Activated CD8-positive, alpha-beta T cell treated with anti-CD3 and anti-CD28 coated beads for 36 hours (primary cell): Measurements from ENCODE around the gene CDH2. TPM values are rescaled to one million over a fixed set of nuclear protein-coding genes. Genes with fewer than 3 reads are reported as not detected.

Source experiments
- ATAC-seq: fragments of 200-7000 bp; cut with Tn5 transposase; one replicate; pipeline ENCODE4 v1.10.0; 2021; ENCODE audit warnings: mild to moderate bottlenecking, moderate library complexity
- CTCF ChIA-PET: fragments of 350-600 bp; sonication (Branson Sonifier 250); formaldehyde crosslinking; loops from one replicate; lab custom pipeline; 2021; ENCODE audit warnings: antibody characterized with exemption; lab: Charles Lee
- POLR2A ChIA-PET: fragments of 350-600 bp; sonication (Branson Sonifier 250); formaldehyde crosslinking; loops from one replicate; lab custom pipeline; 2021; ENCODE audit warnings: antibody characterized with exemption; lab: Charles Lee
- DNase-seq: peaks from one replicate; pipeline ENCODE4 v3.0.0-alpha.2; 2020
- H3K27ac Mint-ChIP-seq: one replicate; pipeline ENCODE4 v1.8.0; 2021; ENCODE audit warnings: mild to moderate bottlenecking, mixed read lengths
- H3K27me3 Mint-ChIP-seq: one replicate; pipeline ENCODE4 v1.8.0; 2021; ENCODE audit warnings: mixed read lengths
- H3K36me3 Mint-ChIP-seq: one replicate; pipeline ENCODE4 v1.8.0; 2021; ENCODE audit warnings: low read depth, mixed read lengths
- H3K4me1 Mint-ChIP-seq: one replicate; pipeline ENCODE4 v1.8.0; 2021; ENCODE audit warnings: low read depth, mixed read lengths
- H3K4me3 Mint-ChIP-seq: one replicate; pipeline ENCODE4 v1.8.0; 2021; ENCODE audit warnings: mild to moderate bottlenecking, moderate library complexity, mixed read lengths
- H3K9me3 Mint-ChIP-seq: one replicate; pipeline ENCODE4 v1.8.0; 2021; ENCODE audit warnings: mixed read lengths
- intact Hi-C: fragments of 100-400 bp; cut with micrococcal nuclease; formaldehyde crosslinking; loops from one replicate; pipeline ENCODE4 v1.10.0; 2022
- total RNA-seq, 2 experiments: library from RNA; stranded (reverse); gene quantifications; one replicate each; pipeline ENCODE4 v1.2.3, GENCODE V29; 2021
- TF ChIP-seq, protein P1 (sequence below): fragments of 200-600 bp; IDR thresholded peaks from one replicate; pipeline ENCODE4 v1.8.0; 2022; ENCODE audit warnings: antibody characterized with exemption, mild to moderate bottlenecking

CDH2 gene
- total RNA-seq, 2 experiments from 2014 or later = 0.18 TPM; not detected in 1

DNA sequence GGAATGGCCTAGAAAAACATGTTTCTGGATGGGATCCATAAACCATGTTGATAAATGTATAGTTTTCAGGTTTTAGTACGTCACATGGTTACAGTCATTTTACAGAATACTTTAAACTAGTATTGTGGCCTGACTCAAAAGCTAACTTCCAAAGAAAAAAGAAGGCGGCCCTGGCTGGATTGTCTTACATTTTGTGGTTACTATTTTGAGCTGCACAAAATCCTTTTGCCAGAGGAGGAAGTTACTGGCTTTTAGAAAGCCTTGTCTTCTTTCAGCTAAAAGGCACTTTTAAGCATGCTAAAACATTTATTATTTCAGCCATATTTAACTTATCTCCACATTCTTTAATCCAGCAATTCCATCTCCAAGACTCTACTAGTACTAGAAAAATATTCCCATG is 227.9 kb downstream of the CDH2 start:
- H3K27me3 Mint-ChIP-seq = no peaks in the 10 kb centered on the region
- POLR2A ChIA-PET = no interaction called here
- CTCF ChIA-PET = no interaction called here
- H3K36me3 Mint-ChIP-seq = no peaks in the 10 kb centered on the region
- ATAC-seq (no peak), DNase-seq (no peak)
- H3K4me3 Mint-ChIP-seq = no peak overlapping the region
- intact Hi-C loops = no loop called here
- TF ChIP-seq, protein P1, sequence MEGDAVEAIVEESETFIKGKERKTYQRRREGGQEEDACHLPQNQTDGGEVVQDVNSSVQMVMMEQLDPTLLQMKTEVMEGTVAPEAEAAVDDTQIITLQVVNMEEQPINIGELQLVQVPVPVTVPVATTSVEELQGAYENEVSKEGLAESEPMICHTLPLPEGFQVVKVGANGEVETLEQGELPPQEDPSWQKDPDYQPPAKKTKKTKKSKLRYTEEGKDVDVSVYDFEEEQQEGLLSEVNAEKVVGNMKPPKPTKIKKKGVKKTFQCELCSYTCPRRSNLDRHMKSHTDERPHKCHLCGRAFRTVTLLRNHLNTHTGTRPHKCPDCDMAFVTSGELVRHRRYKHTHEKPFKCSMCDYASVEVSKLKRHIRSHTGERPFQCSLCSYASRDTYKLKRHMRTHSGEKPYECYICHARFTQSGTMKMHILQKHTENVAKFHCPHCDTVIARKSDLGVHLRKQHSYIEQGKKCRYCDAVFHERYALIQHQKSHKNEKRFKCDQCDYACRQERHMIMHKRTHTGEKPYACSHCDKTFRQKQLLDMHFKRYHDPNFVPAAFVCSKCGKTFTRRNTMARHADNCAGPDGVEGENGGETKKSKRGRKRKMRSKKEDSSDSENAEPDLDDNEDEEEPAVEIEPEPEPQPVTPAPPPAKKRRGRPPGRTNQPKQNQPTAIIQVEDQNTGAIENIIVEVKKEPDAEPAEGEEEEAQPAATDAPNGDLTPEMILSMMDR = no peak
- no peaks in the 10 kb centered on the region for H3K4me1 Mint-ChIP-seq
- no peak overlapping the region for H3K27ac Mint-ChIP-seq
- H3K9me3 Mint-ChIP-seq = no peaks in the 10 kb centered on the region

DNA sequence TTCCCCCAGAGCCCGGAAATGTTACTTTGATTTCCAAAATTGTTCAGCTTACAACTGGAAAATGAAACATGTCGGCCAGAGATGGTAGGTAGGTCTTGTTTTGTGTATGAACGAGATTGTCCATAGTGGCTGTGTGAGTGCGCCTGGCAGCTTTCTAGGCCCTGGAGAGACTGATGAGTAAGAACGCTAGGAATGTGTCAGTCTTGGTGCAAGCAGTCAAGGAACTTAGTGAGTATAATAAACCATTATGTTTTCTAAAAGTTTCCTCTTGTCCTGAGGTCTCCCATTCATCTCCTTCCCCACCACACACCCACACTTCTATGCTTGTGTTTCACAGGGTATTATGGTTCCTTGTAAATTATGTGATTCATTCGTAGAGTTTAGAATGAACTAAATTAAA is 234.2 kb downstream of the CDH2 start:
- ATAC-seq = no peak
- intact Hi-C loops = no loop called here
- Mint-ChIP-seq H3K36me3 (no peaks in the 10 kb centered on the region), H3K4me3 (no peak overlapping the region), H3K9me3 (peaks cover 4% of the 10 kb centered on the region), H3K4me1 (no peaks in the 10 kb centered on the region), H3K27me3 (no peaks in the 10 kb centered on the region), H3K27ac (no peak overlapping the region)
- DNase-seq = no peak
- CTCF ChIA-PET = interaction anchor here (0.8 kb wide), 1 partner anchor 9 kb away, joined by 3 read pairs; no protein-coding TSS in a partner anchor
- TF ChIP-seq, protein P1 = no peak
- POLR2A ChIA-PET = no interaction called here

DNA sequence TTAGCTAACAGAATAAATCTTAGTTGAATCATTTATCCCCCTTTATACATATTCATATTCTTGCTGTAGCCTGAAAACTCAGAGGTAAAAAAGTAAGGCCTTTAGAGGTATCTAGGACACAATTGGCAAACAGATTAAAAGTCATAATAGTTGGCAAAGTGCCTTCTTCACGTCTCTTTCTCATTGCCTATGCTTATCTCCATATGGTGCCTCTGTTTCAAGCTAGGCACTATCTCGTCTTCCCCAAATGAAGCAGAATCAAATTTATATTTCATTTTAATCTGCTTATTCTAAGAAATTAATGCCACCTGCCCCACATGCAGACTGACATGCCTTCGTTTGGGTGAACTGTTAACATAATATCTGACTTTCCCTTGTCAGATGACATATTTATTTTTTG is 245.4 kb downstream of the CDH2 start:
- Mint-ChIP-seq H3K4me3 (no peak overlapping the region), H3K36me3 (no peaks in the 10 kb centered on the region), H3K27me3 (no peaks in the 10 kb centered on the region), H3K4me1 (no peaks in the 10 kb centered on the region), H3K27ac (no peak overlapping the region), H3K9me3 (no peaks in the 10 kb centered on the region)
- DNase-seq (no peak), ATAC-seq (no peak)
- POLR2A ChIA-PET = no interaction called here
- intact Hi-C loops = no loop called here
- CTCF ChIA-PET = no interaction called here
- TF ChIP-seq, protein P1 = no peak

DNA sequence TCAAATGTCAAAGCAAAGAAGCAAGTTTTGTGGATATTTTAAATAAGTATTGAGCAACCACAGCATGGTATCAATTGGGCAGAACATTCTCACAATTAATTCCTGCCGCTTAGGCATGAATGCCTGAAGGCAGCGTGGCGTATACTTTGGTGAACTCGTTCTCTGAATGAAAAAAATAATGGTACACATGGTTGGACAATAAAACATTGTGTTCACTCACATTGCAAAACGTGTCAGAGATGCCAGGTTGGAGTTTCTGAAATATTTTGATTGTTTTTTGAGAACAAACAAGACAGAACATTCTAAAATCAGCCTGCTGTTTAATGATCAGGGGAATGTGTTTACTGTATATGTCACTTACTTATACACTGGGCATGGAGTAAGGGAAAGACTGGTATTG is 254.2 kb downstream of the CDH2 start:
- POLR2A ChIA-PET = no interaction called here
- DNase-seq (no peak), ATAC-seq (no peak)
- Mint-ChIP-seq H3K27me3 (no peaks in the 10 kb centered on the region), H3K36me3 (no peaks in the 10 kb centered on the region), H3K4me3 (no peak overlapping the region), H3K9me3 (peaks cover 7% of the 10 kb centered on the region), H3K27ac (no peak overlapping the region), H3K4me1 (no peaks in the 10 kb centered on the region)
- TF ChIP-seq, protein P1 = no peak
- CTCF ChIA-PET = no interaction called here
- intact Hi-C loops = no loop called here

DNA sequence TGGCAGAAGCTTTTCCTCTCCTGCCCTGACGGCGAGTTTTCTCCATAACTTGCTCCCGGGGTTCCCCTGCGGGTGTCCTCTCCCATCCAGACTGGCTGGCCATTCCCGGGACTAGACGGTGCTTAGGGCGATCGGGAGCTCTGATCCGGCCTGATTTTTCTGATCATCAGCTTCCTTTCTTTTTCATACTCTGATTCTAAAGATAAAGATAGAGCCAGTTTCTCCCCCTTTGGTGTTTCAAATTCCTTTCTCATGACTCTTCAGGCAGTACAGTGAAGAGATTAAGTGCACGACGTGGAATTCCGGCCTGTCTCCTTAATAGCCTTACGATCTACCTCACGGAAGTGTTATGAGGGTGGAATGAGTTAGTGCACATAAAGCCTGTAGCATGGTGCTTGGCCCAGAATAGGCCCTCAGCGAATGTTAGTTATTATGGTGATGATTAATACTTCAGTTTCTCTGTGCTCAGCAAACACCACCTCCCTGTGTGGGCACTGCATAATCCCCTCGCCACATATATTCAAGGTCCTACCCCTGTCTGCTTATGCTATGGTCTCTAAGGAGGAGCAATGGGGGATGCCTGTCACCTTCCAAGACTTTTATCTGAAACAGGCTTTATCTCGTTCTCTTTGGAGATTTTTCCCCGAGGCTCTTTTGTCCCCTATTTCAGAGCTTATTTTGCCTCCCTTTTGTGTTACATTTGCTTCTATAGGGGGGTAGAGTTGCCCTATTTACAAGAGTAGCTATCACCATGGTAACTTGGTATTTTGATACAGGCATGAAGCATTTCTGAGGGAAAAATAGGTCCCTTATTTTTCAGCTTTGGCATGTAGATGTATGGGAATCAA is 254.8 kb downstream of the CDH2 start:
- Mint-ChIP-seq H3K36me3 (no peaks in the 10 kb centered on the region), H3K27me3 (no peaks in the 10 kb centered on the region), H3K27ac (no peak overlapping the region), H3K9me3 (peaks cover 7% of the 10 kb centered on the region), H3K4me3 (no peak overlapping the region), H3K4me1 (no peaks in the 10 kb centered on the region)
- TF ChIP-seq, protein P1 = no peak
- DNase-seq = no peak
- intact Hi-C loops = no loop called here
- ChIA-PET CTCF (interaction anchor here (0.6 kb wide), 1 partner anchor 1911 kb away, joined by 3 read pairs; no protein-coding TSS in a partner anchor), POLR2A (no interaction called here)
- ATAC-seq = no peak
